HG03521 (cell line): Measurements from ENCODE around the gene SAMD1.

ENCODE experiments used
- ATAC-seq: cut with Tn5 transposase; IDR thresholded peaks from one replicate; pipeline ENCODE4 v1.9.1; 2021; ENCODE audit warnings: mild to moderate bottlenecking, moderate library complexity; ENCODE audit not compliant: unreplicated experiment

Gene SAMD1

GRCh38 chr19:14113762-14114414, 23.3 kb upstream of the SAMD1 start:
- ATAC-seq = no peak

- ATAC-seq = no peak
Observed at GRCh38 chr19:14112809-14113385, 22.3 kb upstream of the SAMD1 start.

- no peak for ATAC-seq
Observed at GRCh38 chr19:14112051-14112808, 21.7 kb upstream of the SAMD1 start.

- ATAC-seq = no peak
Observed at GRCh38 chr19:14111486-14111885, 20.9 kb upstream of the SAMD1 start.

GRCh38 chr19:14110650-14111049, 20.1 kb upstream of the SAMD1 start:
- no peak for ATAC-seq

- no peak for ATAC-seq
Observed at GRCh38 chr19:14107581-14108461, 17.3 kb upstream of the SAMD1 start.

- ATAC-seq = no peak
Observed at GRCh38 chr19:14106840-14107239, 16.3 kb upstream of the SAMD1 start.

- no peak for ATAC-seq
Observed at GRCh38 chr19:14105680-14106079, 15.1 kb upstream of the SAMD1 start.

GRCh38 chr19:14103310-14103709, 12.8 kb upstream of the SAMD1 start:
- ATAC-seq = no peak

- ATAC-seq = no peak
Observed at GRCh38 chr19:14102756-14103155, 12.2 kb upstream of the SAMD1 start.

- ATAC-seq = no peak
Observed at GRCh38 chr19:14102102-14102696, 11.6 kb upstream of the SAMD1 start.

GRCh38 chr19:14101003-14101545, 10.5 kb upstream of the SAMD1 start:
- ATAC-seq = no peak

GRCh38 chr19:14097532-14098151, 7.1 kb upstream of the SAMD1 start:
- no peak for ATAC-seq

GRCh38 chr19:14096272-14096992, 5.9 kb upstream of the SAMD1 start:
- ATAC-seq = no peak

- ATAC-seq = no peak
Observed at GRCh38 chr19:14094854-14095253, 4.3 kb upstream of the SAMD1 start.

- ATAC-seq = no peak
Observed at GRCh38 chr19:14093117-14093823, 2.7 kb upstream of the SAMD1 start.

- no peak for ATAC-seq
Observed at GRCh38 chr19:14091813-14092462, 1.4 kb upstream of the SAMD1 start.

GRCh38 chr19:14091081-14091812, 696 bp upstream of the SAMD1 start:
- ATAC-seq = peak; percentile 58
